ENCODE data around the gene ECM2.

Gene ECM2

DNA sequence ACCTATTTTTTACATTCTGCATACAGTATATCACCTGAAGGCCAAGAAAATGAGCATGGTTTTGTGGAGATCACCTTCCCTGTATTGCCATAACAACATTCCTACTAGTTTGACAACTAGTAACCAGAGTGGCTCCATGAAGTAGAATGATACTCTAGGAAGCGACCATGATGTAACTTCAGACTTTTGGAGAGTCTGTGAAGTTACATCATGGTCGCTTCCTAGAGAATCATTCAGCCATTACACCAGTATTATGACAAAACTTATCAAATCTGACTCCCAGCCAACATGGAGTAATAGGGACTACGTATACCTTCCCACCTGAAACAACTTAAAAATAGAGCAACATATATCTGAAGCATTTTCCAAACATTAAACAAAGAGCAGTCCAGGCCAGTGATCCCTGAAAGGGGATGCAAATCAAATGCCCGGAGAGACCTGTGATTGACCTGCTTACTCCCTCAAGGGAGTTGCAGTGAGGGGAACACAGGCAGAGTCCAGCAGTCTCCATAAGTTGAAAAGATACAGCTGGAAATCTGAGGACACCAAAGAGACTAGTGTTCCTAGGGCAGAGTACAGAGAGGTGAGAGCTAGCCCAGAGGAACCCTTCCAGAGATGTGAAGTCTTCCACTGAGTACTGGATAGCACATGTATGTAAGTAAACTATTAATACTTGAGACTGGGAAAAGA, 7.8 kb downstream of the ECM2 start:
- no peak for DNase-seq (ENCODE audit: low read depth)

DNA sequence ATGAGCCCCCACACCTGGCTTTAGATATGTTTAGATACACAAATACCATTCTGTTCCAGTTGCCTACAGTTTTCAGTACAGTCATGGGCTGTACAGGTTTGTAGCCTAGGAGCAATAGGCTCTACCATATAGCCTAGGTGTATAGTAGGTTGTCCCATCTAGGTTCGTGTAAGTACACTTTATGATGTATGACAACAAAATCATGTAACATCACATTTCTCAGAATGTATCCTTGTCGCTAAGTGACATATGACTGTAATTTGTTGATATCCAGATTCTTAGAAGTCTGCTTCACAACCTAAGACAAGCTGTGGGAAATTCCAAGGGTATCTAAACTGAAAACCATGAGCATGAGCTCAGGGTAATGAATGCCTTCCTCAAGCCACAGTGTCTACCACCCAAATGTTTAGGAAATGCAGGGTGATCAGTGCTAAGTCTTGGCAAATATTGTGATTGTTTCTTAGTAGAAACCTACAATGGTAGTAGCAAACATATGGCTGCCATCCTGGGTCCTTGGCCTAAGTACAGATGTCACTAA, 8.4 kb downstream of the ECM2 start:
- DNase-seq (ENCODE audit: low read depth): no peak

DNA sequence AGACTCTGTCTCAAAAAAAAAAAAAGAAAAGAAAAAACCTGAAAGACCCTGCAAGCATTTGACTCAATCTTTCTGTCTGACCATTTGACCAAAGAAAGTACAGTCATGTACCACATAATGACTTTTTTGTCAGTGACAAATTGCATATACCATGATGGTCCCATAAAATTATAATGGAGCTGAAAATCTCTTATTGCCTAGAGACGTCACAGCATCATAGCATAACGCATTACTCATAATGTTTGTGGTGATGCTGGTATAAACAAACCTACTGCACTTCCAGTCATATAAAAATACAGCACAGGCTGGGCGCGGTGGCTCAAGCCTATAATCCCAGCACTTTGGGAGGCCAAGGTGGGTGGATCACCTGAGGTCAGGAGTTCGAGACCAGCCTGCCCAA, 10.5 kb downstream of the ECM2 start:
- no peak for DNase-seq (ENCODE audit: low read depth)

DNA sequence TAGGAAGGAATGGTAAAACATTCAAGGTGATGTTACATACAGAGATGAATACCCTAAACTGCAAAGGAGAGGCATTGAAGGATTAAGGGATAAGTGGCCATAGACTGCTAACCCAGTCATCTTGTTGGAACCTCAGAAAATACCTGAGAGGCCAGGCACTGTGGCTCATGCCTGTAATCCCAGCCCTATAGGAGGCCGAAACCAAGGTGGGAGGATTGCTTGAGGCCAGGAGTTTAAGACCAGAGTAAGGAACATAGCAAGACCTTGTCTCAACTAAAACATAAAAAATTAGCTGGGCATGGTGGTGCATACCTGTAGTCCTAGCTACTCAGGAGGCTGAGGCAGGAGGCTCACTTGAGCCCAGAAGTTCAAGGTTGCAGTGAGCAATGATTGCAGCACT, 10.9 kb downstream of the ECM2 start:
- DNase-seq (ENCODE audit: low read depth): no peak

DNA sequence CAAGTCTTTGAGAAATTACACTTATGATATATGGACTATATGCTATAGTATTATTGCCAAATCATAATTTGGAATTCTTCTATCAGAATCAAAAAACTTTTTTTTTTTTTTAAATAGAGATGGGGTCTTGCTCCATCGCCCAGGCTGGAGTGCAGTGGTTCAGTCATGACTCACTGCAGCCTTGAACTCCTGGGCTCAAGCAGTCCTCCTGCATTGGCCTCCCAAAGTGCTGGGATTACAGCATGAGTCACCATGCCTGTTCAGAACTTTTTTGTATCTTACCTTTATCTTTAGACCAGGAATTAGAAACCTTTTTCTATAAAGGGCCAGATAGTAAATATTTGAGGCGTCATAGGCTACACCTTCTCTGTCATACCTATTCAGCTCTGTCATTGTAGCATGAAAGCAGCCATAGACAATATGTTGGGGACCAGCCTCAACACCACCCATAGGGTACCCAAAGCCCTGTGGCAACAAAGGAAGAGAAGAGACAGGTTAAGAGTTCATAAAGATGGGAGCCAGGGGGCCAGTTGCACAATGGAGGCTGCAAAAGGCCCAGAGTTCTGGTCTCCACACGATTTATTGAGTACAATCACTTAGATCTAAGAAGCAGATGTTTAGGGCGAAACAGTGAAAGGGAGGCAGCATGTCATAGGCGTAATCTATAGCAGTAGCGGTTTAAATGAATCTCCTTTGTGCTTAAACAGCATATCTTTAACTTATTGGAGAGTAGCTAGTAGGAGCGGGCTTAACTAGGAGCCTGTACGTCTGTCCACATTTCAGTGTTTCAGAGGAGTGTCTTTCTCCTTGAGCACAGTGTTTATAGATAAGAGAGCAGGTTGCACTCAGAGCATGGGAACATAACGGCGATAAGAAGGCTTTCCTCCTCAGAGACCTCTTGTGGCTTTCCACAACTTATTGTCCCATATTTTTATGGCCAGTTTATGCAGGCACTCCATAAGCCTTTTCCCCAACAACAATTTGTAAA, 12.5 kb downstream of the ECM2 start:
- no peak for DNase-seq (ENCODE audit: low read depth)

DNA sequence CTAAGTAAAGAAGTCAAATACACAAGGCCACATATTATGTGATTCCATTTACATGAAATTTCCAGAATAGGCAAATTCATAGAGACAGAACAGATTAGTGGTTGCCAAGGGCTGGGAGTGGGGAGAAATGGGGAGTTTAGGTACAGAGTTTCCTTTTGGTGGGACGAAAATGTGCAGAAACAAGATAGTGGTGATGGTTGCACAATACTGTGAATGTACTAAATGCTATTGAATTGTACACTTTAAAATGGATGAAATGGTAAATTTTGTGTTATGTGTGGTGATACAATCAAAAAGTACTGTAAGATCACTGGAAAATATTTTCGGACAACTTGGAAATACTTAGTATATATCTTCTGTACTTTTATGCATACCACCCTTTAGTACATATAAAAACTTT, 15.0 kb downstream of the ECM2 start:
- no peak for DNase-seq (ENCODE audit: low read depth)

DNA sequence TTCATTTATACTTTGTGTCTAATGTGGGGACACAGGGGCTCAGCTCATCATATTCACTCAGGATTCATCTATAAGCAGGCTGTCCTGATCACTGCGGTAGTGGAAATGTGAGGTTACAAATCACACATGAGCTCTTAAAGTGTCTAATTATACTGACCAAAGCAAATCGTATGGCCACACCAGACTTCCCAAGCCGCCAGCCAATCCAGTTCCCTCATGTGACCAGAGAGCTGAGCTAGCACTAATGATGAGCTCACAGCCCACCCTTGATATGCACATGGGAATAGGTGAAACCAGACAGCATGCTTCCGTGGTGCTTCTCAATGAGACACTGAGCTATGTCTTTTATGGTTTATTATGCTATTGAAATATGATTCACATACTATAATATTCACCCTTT, 17.6 kb downstream of the ECM2 start:
- no peak for DNase-seq (ENCODE audit: low read depth)

DNA sequence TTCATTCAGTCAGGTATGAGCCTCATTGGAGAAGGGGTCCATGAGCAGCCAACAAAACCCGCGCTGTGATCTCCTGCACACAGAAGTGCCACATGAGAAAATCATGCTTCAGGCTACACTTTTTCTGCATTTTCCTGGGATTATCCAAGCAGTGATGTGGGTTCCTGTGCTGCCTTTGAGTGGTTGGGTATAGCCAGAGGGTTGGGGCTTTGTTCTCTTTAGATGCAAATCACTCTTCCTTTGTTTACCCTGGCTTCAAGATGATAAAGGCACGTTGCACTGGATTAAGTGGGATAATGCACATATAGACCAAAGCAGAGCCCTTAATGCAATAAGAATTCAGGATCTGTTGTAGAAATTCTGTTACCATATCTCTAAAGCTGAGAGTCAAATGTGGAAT, 18.7 kb downstream of the ECM2 start:
- DNase-seq (ENCODE audit: low read depth): no peak

DNA sequence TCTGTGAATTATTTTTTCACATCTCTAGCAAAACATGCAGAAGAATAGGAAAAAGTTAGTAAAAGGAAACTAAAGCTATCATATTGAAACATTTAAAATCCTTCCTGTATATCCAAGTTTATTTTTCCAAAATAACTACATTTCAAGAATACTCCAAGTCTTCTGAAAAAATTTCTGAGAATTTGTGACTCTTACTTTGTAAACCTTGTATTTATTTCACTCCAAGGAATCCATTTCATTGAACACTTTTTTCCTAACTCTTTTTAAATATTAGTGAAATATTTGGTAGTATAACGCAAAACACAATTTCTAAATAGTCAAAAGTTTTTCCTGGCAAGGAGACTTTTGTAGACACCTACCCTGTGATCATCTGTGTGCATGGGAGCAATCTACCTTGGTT, 19.3 kb downstream of the ECM2 start:
- no peak for DNase-seq (ENCODE audit: low read depth)

DNA sequence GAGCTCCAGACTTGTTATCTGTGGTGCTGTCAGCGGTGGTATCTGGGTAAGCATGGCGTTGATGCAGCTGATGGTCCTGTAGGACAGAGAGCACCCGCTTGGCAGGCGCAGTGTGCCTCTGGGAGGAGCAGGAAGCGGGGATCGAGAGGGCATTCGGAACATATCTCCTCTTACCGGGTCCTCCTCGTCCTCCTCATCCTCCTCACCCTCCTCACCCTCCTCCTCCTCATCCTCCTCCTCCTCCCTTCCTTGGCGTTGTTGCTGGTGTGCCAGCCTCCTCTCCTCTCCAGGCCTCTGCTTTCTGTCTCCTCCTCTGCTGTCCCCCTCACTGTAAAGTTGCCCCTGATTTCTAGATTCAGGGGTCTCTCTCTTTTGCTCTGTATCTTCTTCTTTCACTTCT, 21.2 kb downstream of the ECM2 start:
- DNase-seq (ENCODE audit: low read depth): no peak

DNA sequence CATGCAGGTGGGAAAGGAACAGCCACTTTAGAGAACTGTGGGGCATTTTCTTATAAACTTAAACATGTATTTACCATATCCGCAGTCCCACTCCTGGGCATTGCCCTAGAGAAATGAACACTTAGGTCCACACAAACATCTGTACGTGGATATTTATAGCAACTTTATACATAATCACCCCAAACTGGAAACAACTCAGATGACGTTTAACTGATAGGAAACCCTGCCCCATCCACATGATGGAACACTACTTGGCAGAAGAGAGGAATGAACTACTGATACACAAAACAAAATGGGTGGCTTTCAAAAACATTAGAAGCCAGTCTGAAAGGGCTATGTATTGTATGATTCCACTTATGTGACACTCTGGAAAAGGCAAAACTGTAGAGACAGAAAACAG, 22.4 kb downstream of the ECM2 start:
- no peak for DNase-seq (ENCODE audit: low read depth)

DNA sequence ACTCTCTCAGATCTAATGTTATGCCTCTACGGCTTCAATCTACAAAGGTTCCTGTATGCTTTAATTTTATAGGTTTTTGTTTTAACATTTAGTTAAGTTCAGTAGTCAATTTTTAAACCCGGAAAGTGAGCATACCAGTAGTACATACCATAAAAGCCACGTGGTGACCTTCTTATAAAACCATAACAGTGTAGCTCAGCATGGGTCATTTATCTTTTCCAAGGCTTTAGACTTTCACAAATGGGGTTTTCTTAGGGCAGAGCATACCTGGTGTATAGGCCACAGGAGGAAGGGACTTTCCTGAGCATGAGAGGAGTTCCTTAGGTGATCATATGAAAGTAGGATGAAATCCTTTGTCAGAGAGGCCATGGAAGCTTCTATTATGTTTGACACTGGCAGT, 23.2 kb downstream of the ECM2 start:
- DNase-seq (ENCODE audit: low read depth): no peak

DNA sequence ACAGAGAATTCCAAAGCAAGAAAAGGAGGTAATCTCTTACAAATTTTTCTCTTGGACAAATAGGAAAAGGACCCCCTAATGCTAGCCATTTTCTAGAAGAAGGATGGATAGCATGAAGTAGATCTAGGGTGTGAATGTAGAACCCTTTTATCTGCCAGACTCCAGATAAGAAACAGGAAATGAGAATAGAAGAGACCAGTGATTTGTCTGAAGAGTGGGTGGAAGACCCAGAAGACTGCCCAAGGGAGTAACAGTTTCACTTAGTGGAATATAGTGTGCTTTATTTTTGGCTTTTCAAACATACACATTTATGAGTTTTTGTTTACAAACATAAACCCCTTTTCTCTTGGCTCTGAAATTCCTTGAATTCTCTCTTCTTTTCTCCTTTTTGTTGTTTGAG, 25.0 kb downstream of the ECM2 start:
- DNase-seq (ENCODE audit: low read depth): no peak

DNA sequence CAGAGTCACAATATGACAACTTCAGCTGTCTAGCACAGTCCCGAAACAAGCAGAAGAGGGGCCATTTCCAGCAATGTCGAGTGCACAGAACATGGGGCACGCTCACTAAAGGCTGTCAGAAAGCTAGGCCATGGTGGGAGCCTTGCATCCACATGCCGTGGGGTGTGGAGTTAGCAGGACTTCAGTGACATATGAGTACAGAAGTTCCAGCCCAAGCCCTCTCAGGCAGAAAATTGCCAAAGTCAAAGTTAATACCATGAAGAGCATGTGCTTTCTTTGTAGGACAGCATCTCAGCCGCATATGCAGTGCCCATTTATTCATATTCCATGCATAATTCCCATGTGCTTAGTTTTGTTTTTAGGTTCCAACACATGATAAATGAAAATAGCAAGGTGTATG, 26.7 kb downstream of the ECM2 start:
- no peak for DNase-seq (ENCODE audit: low read depth)

DNA sequence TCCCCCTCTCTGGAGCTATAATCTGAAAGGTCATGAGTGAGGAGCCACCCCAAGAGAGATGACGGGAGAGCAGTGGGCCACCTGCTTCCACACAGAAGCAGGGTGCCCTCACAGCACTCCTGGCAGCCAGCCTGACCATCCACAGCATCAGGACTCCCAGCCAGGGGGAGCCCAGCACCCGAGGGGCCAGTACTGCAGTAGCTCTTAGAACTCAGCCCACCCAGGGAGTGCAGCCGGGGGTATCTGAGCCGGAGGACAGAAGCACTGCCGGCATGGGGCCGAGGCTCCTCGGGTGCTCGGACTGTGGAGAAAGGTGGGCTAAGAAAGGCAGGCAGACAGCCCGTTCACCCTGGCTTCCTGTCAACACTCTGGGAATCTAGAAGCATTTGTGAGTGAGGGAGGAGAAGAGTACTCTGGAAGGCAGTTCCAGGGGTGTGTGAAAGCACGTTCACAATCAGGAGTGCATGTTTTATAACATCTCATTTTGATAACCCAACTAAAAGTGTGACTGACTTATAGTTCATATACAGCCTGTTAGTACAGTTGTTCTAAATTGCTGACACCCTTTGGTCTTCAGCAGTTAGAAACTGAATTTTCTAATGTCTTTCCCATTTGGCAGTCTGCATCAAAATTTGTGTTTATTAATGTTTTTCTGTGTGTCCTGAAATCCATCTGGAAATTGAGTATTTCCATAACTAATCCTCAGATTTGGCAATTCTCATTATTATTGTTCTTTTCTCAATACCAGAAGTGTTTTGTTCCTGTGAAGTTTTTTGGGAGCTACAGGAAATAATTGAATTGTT, 27.6 kb downstream of the ECM2 start:
- DNase-seq (ENCODE audit: low read depth): no peak

DNA sequence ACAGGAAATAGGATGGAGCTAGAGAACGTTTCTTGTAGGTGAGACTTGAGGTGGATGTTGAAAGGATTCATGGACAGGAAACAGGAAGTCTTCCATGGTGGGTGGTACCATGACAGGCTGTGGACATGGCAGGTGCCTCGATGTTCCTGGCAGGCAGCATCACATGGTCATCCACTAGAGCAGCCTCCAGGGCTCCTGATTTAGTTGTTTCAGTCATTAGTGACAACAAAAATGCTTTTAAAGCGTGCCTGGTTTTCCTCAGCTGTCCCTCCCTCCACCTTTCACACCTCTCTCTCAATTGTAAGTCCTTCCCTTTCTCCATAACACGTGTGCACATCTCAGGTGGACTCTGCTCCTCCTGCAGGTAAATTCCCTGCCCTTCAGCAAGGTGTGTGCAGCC, 28.3 kb downstream of the ECM2 start:
- no peak for DNase-seq (ENCODE audit: low read depth)

DNA sequence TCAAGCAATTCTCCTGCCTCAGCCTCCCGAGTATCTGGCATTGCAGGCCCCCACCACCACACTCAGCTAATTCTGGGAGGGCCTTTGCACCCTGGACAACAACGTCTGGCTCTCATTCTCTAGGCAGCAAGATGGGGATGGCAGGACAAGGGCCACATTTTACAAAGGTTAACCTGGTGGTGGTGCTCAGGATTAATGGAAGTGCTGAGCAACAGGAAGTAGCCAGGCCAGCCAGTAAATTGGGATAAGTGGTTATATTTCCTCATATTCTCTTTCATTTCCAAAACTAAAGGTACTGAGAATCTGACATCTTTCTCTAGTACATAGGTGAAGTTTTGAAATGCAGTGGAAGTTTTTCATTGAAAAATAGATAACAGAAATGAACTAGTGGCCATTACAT, 28.8 kb downstream of the ECM2 start:
- no peak for DNase-seq (ENCODE audit: low read depth)

DNA sequence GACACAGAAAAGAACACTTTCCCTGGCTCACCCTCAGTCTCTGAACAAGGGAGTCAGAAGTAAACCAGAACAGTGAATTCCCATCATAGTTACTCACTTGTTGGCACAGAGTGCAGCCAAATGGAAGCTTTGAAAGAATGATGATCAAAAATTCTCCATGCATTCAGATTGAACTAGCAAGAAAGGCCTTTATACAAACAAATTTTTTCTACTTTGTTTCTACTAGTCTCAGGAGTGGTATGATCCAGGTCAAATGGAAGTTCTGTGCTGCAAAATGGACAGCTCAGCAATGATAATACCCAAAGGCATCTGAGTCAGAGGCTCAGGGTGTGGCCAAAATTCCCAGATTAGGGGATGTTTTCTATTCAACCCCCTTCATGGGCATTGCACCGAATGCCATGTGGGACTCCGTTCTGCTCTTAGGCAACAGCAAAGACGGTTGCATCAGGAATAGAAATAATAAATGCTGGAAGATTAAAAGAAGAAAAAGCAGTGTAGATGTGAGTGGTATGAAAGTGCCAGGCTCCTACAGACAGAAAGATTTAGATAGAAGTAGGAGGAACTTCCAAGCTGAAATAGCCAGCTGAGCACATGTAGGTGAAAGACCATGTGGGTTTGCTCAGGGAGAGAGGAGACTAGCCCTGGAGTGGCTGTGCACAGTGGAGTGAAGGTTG, 29.5 kb downstream of the ECM2 start:
- DNase-seq (ENCODE audit: low read depth): peak; percentile 97

DNA sequence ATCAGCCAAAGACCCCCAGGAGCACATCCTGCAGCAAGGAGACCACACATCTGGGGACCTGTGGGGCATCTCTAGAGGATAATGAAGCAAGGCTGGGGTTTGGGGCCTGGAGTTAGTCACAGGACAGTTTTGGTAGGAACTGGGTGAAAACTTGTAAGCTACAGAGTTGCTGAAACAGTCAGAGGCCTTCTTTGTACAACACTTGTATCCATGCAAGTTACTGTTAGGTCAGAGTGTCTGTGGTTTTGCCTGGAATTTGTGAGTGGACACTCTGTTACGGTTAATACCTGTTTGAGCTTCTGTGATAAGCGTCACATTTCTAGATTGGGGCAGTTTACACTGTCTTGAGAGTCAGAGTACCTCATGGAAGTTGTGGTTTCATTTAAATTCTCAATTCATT, 30.9 kb downstream of the ECM2 start:
- DNase-seq (ENCODE audit: low read depth): peak; percentile 9

DNA sequence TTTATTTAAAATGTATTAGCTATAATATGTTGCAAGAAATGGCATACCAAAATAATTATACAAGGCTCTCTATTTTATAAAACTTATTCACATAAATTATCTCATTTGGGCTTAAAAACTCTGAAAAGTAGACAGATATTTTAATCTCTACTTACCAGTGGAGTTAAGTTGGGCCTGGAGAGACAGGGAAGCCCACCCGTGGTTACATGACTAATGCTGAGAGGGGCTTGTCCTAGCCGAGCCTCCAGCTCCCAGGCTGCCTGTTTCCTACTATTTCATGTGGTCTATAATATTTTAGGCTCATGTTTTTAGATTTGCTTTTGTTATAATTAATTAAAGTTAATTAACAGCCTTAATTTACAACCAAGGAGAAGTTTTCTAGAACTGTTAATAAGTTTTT, 32.6 kb downstream of the ECM2 start:
- DNase-seq (ENCODE audit: low read depth): no peak

DNA sequence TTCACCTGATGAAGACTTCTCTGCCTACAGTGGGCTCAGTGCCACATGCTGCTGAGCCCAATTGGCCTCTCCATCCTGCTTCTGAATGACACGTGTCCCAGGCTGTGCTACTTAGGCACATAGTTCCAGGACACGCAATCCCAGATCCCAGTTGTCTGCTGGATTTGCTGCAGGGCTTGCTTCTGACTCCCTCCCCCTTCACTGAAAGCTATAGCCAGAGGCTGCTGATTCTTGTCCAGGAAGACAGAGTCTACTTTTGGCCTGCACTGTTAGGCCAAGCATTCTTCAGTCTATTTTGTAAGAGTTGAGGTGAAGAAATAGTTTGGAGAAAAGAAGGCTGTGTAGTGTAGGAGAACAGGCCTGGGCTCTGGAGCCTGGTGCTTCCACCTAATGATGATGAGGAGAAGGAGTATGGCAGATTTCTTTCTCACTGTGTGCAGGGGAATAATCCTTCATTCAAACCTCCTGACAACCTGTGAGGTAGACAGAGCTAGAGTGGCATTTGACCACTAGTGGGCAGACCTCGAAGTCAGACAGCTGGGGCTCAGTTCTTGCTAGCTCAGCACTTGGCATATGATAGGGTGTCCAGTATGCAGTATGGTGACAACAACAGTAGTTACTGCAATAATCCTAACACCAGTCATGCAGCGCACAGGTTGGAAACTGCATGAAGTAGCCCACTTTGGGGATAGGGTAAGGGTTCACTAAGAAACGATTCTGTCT, 34.0 kb downstream of the ECM2 start:
- DNase-seq (ENCODE audit: low read depth): peak; percentile 54
